K562 (cell line): ENCODE measurements around the gene SLC18A3. TPM values are rescaled to one million over a fixed set of nuclear protein-coding genes. Genes with fewer than 3 reads are reported as not detected.

Experiments used
- ASH1L ChIP-seq: fragments of 450-650 bp; IDR thresholded peaks from 2 replicates; pipeline ENCODE4 v1.6.1; 2018; ENCODE audit warnings: borderline replicate concordance, mild to moderate bottlenecking, low read depth; ENCODE audit not compliant: partially characterized antibody
- CBFA2T3 ChIP-seq: fragments of 450-650 bp; IDR thresholded peaks from 2 replicates; pipeline ENCODE4 v1.6.1; 2017
- CHD7 ChIP-seq: fragments of 200-600 bp; sonication (generic); IDR thresholded peaks from one replicate; pipeline ENCODE4 v1.6.1; 2012; ENCODE audit warnings: mild to moderate bottlenecking, low read depth, low read length, inconsistent platforms
- FOXK1 ChIP-seq: sonication (generic); formaldehyde crosslinking; IDR thresholded peaks from 2 replicates; pipeline ENCODE4 v1.8.0; 2022; ENCODE audit warnings: missing genetic modification reagents, mild to moderate bottlenecking, borderline replicate concordance
- HNRNPUL1 ChIP-seq: fragments of 200-400 bp; formaldehyde crosslinking; IDR thresholded peaks from 2 replicates; pipeline ENCODE4 v1.6.1; 2017; ENCODE audit warnings: low read length
- HOXB6 ChIP-seq: fragments of 250-450 bp; sonication (Bioruptor Pico); IDR thresholded peaks from 2 replicates; pipeline ENCODE4 v1.5.1; 2022; ENCODE audit warnings: mild to moderate bottlenecking, borderline replicate concordance
- KAT2B ChIP-seq: IDR thresholded peaks from one replicate; pipeline ENCODE4 v1.6.1; 2012; ENCODE audit warnings: low read depth, mild to moderate bottlenecking, control low read depth, inconsistent platforms, low read length, moderate library complexity
- MNT ChIP-seq, 2 experiments: fragments of 450-650 bp; conservative IDR thresholded peaks; 2 replicates each; pipeline ENCODE4 v1.6.1; 2017; ENCODE audit warnings: mild to moderate bottlenecking in 2 of 2, moderate library complexity in 2 of 2
- MXI1 ChIP-seq: IDR thresholded peaks from 2 replicates; pipeline ENCODE4 v1.6.1; 2011; ENCODE audit warnings: low read depth, mild to moderate bottlenecking, improper control_type of control experiment, low read length
- RBFOX2 ChIP-seq: fragments of 200-400 bp; formaldehyde crosslinking; IDR thresholded peaks from 2 replicates; pipeline ENCODE4 v1.6.1; 2017; ENCODE audit warnings: low read depth, mild to moderate bottlenecking, low read length, moderate library complexity
- TFAM ChIP-seq: fragments of 250-450 bp; sonication (Bioruptor Pico); conservative IDR thresholded peaks from 2 replicates; pipeline ENCODE4 v1.5.0; 2021; ENCODE audit warnings: mild to moderate bottlenecking, moderate library complexity
- THRAP3 ChIP-seq: fragments of 450-650 bp; IDR thresholded peaks from 2 replicates; pipeline ENCODE4 v1.6.1; 2016; ENCODE audit warnings: mild to moderate bottlenecking, inconsistent platforms, borderline replicate concordance
- U2AF1 ChIP-seq: fragments of 200-400 bp; formaldehyde crosslinking; optimal IDR thresholded peaks from 2 replicates; pipeline ENCODE3; 2017; ENCODE audit warnings: mild to moderate bottlenecking, low read depth, low read length, moderate library complexity
- ZBTB17 ChIP-seq: fragments of 450-650 bp; formaldehyde crosslinking; IDR thresholded peaks from 2 replicates; pipeline ENCODE4 v1.4.0; 2020; ENCODE audit warnings: mild to moderate bottlenecking
- ZNF3 ChIP-seq: fragments of 250-450 bp; sonication (Bioruptor Pico); IDR thresholded peaks from 2 replicates; pipeline ENCODE4 v1.5.0; 2021; ENCODE audit warnings: mild to moderate bottlenecking, moderate library complexity
- ZNF668 ChIP-seq: fragments of 250-450 bp; sonication (Bioruptor Pico); IDR thresholded peaks from 2 replicates; pipeline ENCODE4 v1.8.0; 2022; ENCODE audit warnings: mild to moderate bottlenecking, inconsistent platforms
- ZNF717 ChIP-seq: fragments of 250-450 bp; sonication (Bioruptor Pico); IDR thresholded peaks from 2 replicates; pipeline ENCODE4 v1.5.0; 2021
- polyA plus RNA-seq, 8 experiments: library from polyadenylated mRNA; depleted of rRNA in 4 of 8; stranded (reverse) in 5 of 8; unstranded in 3 of 8; fragments of >200 nt; fragmentation: Nextera tagmentation in 2 of 8; fragmentation: Illumina TruSeq in 1 of 8; extraction: Ambion mirVana in 2 of 8; extraction: Trizol in 1 of 8; gene quantifications; 2 replicates each; pipeline versions ENCODE4 v1.2.1 to v1.2.3, GENCODE V29; 2011 to 2014; ENCODE audit warnings: inconsistent platforms in 1 of 8, missing spikeins in 1 of 8
- total RNA-seq, 7 experiments: library from RNA; depleted of rRNA in 6 of 7; stranded (reverse); fragments of >200 nt in 6 of 7; fragmentation: Illumina TruSeq in 2 of 7; extraction: Trizol in 2 of 7; gene quantifications; 2 replicates each; pipeline versions ENCODE4 v1.2.1 to v1.2.3, GENCODE V29; 2011 to 2021; ENCODE audit warnings: low replicate concordance in 1 of 7

The SLC18A3 gene
- total and polyA plus RNA-seq, 9 of the 15 experiments (the other 6 are each of a cell fraction or from before 2014, with no cell fraction given) = not detected

GRCh38 chr10:49606981-49607535, 3.1 kb upstream of the SLC18A3 start (continued):
- TF ChIP-seq KAT2B = no peak
- no peak for TF ChIP-seq CHD7
- no peak for TF ChIP-seq MXI1
- TF ChIP-seq FOXK1 (CRISPR knock-in tag) = peak; percentile 61; the same call in 1 of the 2 replicates
- no peak for TF ChIP-seq ASH1L
- TF ChIP-seq U2AF1 = no peak
- no peak for TF ChIP-seq MNT (conservative IDR thresholded peaks at IDR 0.05)
- no peak for TF ChIP-seq ZNF668 (CRISPR knock-in tag)
- no peak for TF ChIP-seq HNRNPUL1
- no peak for TF ChIP-seq ZBTB17
- no peak for TF ChIP-seq ZNF717 (CRISPR knock-in tag)
- TF ChIP-seq THRAP3 = no peak
- no peak for TF ChIP-seq TFAM
- TF ChIP-seq ZNF3 (CRISPR knock-in tag) = no peak
- no peak for TF ChIP-seq HOXB6 (CRISPR knock-in tag)
- no peak for TF ChIP-seq CBFA2T3
- TF ChIP-seq RBFOX2 = no peak
